HepG2 (cell line): Measurements from ENCODE around the gene PRRC1. TPM values are rescaled to one million over a fixed set of nuclear protein-coding genes. Genes with fewer than 3 reads are reported as not detected.

Source experiments
- ATAC-seq: fragments of 200-7000 bp; cut with Tn5 transposase; 3 replicates; pipeline ENCODE4 v1.9.1; 2020; ENCODE audit warnings: mild to moderate bottlenecking, moderate library complexity
- BruUV-seq: library from RNA; stranded (reverse); fragments of 400-500 nt; replicated peaks from 2 replicates; lab custom pipeline; 2021; lab: Mats Ljungman, UMichigan
- CTCF ChIA-PET: fragments of 300-600 bp; formaldehyde crosslinking; extraction: SDS; loops from one replicate; lab custom pipeline; 2021; ENCODE audit warnings: low total read pairs, inconsistent platforms, low intra/inter-chr PET ratio; lab: Yijun Ruan, JAX
- POLR2A ChIA-PET: fragments of 350-600 bp; sonication (Branson Sonifier 250); formaldehyde crosslinking; loops from one replicate; lab custom pipeline; 2020; ENCODE audit warnings: antibody characterized with exemption, inconsistent platforms; lab: Yijun Ruan, JAX
- DNase-seq: peaks from one replicate; pipeline ENCODE4 v3.0.0-alpha.2; 2015; ENCODE audit warnings: low spot score
- FAIRE-seq: peaks from 3 replicates; lab custom pipeline; 2011; peaks lifted over from hg19 to GRCh38; lab: Jason Lieb, UNC
- H2AFZ ChIP-seq: one replicate; pipeline ENCODE4 v1.6.1; 2011; ENCODE audit warnings: low read length, inconsistent platforms
- H3K27ac ChIP-seq: fragments of 300-600 bp; 3 replicates; pipeline ENCODE4 v1.8.0; 2011; ENCODE audit warnings: mixed run types, mild to moderate bottlenecking, mixed read lengths, low read length, inconsistent platforms; ENCODE audit not compliant: insufficient read depth; ENCODE audit errors: extremely low read length
- H3K27me3 ChIP-seq, 2 experiments: fragments of 200-600 bp in 1 of 2; 2 replicates in 1 of 2; 3 replicates in 1 of 2; pipeline versions ENCODE4 v1.6.0 to v1.8.0; 2011; ENCODE audit warnings: low read length in 2 of 2, mild to moderate bottlenecking in 2 of 2, moderate library complexity in 2 of 2, inconsistent platforms in 1 of 2; ENCODE audit not compliant: insufficient read depth in 2 of 2, control insufficient read depth in 1 of 2
- H3K36me3 ChIP-seq, 2 experiments: fragments of 200-600 bp in 1 of 2; replicated peaks in 1 of 2; 2 replicates in 1 of 2; 3 replicates in 1 of 2; pipeline versions ENCODE4 v1.5.1 to v1.8.0; 2011; ENCODE audit warnings: low read length in 2 of 2, inconsistent platforms in 1 of 2; ENCODE audit not compliant: insufficient read depth in 2 of 2, control insufficient read depth in 1 of 2
- H3K4me1 ChIP-seq: 2 replicates; pipeline ENCODE4 v1.5.1; 2012; ENCODE audit warnings: low read length, inconsistent platforms; ENCODE audit not compliant: insufficient read depth
- H3K4me2 ChIP-seq: 2 replicates; pipeline ENCODE4 v1.6.0; 2011; ENCODE audit warnings: low read depth, low read length, inconsistent platforms
- H3K4me3 ChIP-seq, 3 experiments: fragments of 200-600 bp in 1 of 3; sonication (generic), shearing (Covaris generic) in 1 of 3; replicated peaks in 1 of 3; 2 replicates each; pipeline ENCODE4 v1.5.1; 2011 to 2016; ENCODE audit warnings: low read length in 3 of 3, inconsistent platforms in 2 of 3, low read depth in 2 of 3, mild to moderate bottlenecking in 2 of 3, control low read depth in 1 of 3, mixed read lengths in 1 of 3; ENCODE audit not compliant: insufficient read depth in 1 of 3
- H3K79me2 ChIP-seq: one replicate; pipeline ENCODE4 v1.6.1; 2011; ENCODE audit warnings: low read length, inconsistent platforms; ENCODE audit not compliant: insufficient read depth
- H3K9ac ChIP-seq: 2 replicates; pipeline ENCODE4 v1.6.0; 2011; ENCODE audit warnings: mild to moderate bottlenecking, low read depth, low read length, inconsistent platforms; ENCODE audit not compliant: insufficient read depth
- H3K9me3 ChIP-seq: 2 replicates; pipeline ENCODE4 v1.5.1; 2012; ENCODE audit warnings: mild to moderate bottlenecking, low read length
- H4K20me1 ChIP-seq: 2 replicates; pipeline ENCODE4 v1.6.0; 2011; ENCODE audit warnings: inconsistent platforms, mild to moderate bottlenecking, low read length, moderate library complexity; ENCODE audit not compliant: insufficient read depth
- ATF2 ChIP-seq: sonication (generic); formaldehyde crosslinking; IDR thresholded peaks from 2 replicates; pipeline ENCODE4 v1.4.0; 2020; ENCODE audit warnings: missing genetic modification reagents
- GRHL1 ChIP-seq: sonication (generic); formaldehyde crosslinking; conservative IDR thresholded peaks from 2 replicates; pipeline ENCODE4 v1.8.0; 2022; ENCODE audit warnings: missing genetic modification reagents
- NFIB ChIP-seq: sonication (generic); formaldehyde crosslinking; IDR thresholded peaks from 2 replicates; pipeline ENCODE4 v1.9.0; 2021; ENCODE audit warnings: missing genetic modification reagents, mild to moderate bottlenecking, borderline replicate concordance
- SMYD3 ChIP-seq: sonication (generic); formaldehyde crosslinking; IDR thresholded peaks from 2 replicates; pipeline ENCODE4 v1.8.1; 2023; ENCODE audit warnings: mild to moderate bottlenecking, missing genetic modification reagents
- WGBS: methylation state at CpG from one replicate; pipeline ENCODE4 v1.1.6; 2017; ENCODE audit warnings: low lambda C conversion rate; 5-methylcytosine and 5-hydroxymethylcytosine counted together
- in situ Hi-C: cut with HindIII; loops from 2 replicates; pipeline ENCODE4 v1.10.0; 2017; ENCODE audit warnings: low pct_unique_long_range_greater_than_20kb; ENCODE audit not compliant: extremely low pct_ligation_motif_present
- intact Hi-C: fragments of 100-400 bp; cut with micrococcal nuclease; formaldehyde crosslinking; loops from one replicate; pipeline ENCODE4 v1.10.0; 2022; ENCODE audit not compliant: unreplicated experiment
- polyA plus RNA-seq, 8 experiments: library from polyadenylated mRNA; depleted of rRNA in 3 of 8; stranded (reverse) in 7 of 8; unstranded in 1 of 8; fragments of >200 nt; fragmentation: Illumina TruSeq in 4 of 8; extraction: Trizol in 4 of 8; gene quantifications; 2 replicates each; pipeline versions ENCODE4 v1.2.1 to v1.2.3, GENCODE V29; 2011 to 2016; ENCODE audit warnings: low read depth in 4 of 8, missing spikeins in 1 of 8, mixed read lengths in 1 of 8; ENCODE audit not compliant: insufficient read depth in 1 of 8
- total RNA-seq, 5 experiments: library from RNA; depleted of rRNA; stranded (reverse); fragments of >200 nt; fragmentation: Illumina TruSeq; extraction: Trizol; gene quantifications; 2 replicates each; pipeline ENCODE4 v1.2.3, GENCODE V29; 2016; ENCODE audit warnings: low read depth in 1 of 5

PRRC1 gene
- total and polyA plus RNA-seq, 2 of the 13 experiments (the other 11 are each of a cell fraction or from before 2014, with no cell fraction given) = 48.5 to 51.9 TPM

GRCh38 chr5:127571314-127572131 lies 54.1 kb downstream of the PRRC1 start:
- Histone ChIP-seq H3K4me1 (no peaks in the 10 kb centered on the region), H3K9me3 (no peaks in the 10 kb centered on the region), H2AFZ (no peak overlapping the region), H3K36me3 (no peaks in the 10 kb centered on the region), H3K9ac (no peak overlapping the region), H3K79me2 (no peaks in the 10 kb centered on the region), H3K4me2 (no peak overlapping the region), H3K4me3 (no peak overlapping the region), H4K20me1 (no peaks in the 10 kb centered on the region), H3K27me3 (no peaks in the 10 kb centered on the region; a peak in 2 of 5 replicates), H3K27ac (no peak overlapping the region)
- 1% methylated on average over 3 of the region's 3 CpGs for WGBS
- ATAC-seq (no peak), DNase-seq (no peak), FAIRE-seq (no peak)
- no TSS peak for BruUV-seq
- POLR2A ChIA-PET = no interaction called here
- CTCF ChIA-PET = no interaction called here
- no peak for TF ChIP-seq ATF2 (CRISPR knock-in tag)
- TF ChIP-seq NFIB (CRISPR knock-in tag) = no peak
- TF ChIP-seq GRHL1 = no peak
- TF ChIP-seq SMYD3 = no peak
- in situ Hi-C loops = loop anchor here (25.0 kb wide), 1 partner anchor 1516 kb away; the partner anchor contains the start of gene ISOC1
- intact Hi-C loops = no loop called here
